Measurements from ENCODE around the gene RPS8. TPM values are rescaled to one million over a fixed set of nuclear protein-coding genes. Genes with fewer than 3 reads are reported as not detected.

RPS8 gene
- total and polyA plus RNA-seq, 2 of the 8 experiments (the other 6 are each of a cell fraction or from before 2014, with no cell fraction given) = 2,261 to 2,407 TPM

DNA sequence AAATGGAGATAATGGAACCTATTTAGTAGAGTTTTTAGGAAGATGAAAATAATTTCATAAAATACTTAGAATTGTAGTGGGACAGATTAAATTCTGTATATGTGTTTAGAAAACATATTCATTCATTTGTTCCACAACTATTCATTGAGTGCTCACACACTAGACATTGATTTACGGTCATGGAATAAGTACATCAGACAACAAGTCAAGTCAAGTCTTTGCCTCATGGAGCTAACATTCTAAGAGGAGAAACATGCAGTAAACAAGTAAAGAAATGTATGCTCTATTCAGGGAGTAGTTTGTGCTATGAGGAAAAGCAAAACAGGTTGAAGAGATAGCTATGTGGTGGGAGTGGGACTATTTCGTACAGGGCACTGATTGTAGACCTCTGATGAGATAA, 42.0 kb downstream of the RPS8 start (continued):
- TF ChIP-seq KDM5A (IDR thresholded peaks at IDR 0.05; ENCODE audit: low read length) (no peak), TCF12 (IDR thresholded peaks at IDR 0.05; ENCODE audit: low read depth, low read length) (no peak), CHD1 (IDR thresholded peaks at IDR 0.05; ENCODE audit: low read depth, low read length) (no peak)
- TF ChIP-seq, protein P1, sequence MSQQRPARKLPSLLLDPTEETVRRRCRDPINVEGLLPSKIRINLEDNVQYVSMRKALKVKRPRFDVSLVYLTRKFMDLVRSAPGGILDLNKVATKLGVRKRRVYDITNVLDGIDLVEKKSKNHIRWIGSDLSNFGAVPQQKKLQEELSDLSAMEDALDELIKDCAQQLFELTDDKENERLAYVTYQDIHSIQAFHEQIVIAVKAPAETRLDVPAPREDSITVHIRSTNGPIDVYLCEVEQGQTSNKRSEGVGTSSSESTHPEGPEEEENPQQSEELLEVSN (IDR thresholded peaks at IDR 0.05) = no peak
